ENCODE data around the gene HRG.

Gene HRG

DNA sequence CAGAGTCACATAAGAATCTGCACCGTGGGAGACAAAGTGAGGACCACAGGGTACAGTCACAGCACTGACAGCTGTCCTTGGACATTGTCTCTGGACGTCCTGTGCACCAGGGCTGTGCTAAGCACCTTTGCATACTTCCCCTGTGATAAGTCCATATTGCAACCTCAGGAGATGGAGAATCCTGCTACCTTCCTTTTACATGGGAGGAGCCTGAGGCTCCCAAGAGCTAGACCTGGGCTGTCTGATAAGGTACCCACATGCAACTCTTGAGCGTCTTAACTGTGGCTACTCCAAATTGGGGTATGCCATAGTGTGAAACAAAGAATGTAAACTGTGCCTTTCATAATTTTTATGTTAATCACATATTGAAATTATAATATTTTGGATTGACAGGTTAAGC lies 28.1 kb upstream of the HRG start:
- H3K4me3 ChIP-seq (ENCODE audit: low read depth, low read length), result no peak overlapping the region
- TF ChIP-seq CTCF (IDR thresholded peaks at IDR 0.05; ENCODE audit: low read depth, low read length, missing control alignments), result no peak
- in situ Hi-C loops (cut with HindIII; ENCODE audit: low sequenced_read_pairs), result no loop called here
- no peak for DNase-seq (ENCODE audit: low read depth)

DNA sequence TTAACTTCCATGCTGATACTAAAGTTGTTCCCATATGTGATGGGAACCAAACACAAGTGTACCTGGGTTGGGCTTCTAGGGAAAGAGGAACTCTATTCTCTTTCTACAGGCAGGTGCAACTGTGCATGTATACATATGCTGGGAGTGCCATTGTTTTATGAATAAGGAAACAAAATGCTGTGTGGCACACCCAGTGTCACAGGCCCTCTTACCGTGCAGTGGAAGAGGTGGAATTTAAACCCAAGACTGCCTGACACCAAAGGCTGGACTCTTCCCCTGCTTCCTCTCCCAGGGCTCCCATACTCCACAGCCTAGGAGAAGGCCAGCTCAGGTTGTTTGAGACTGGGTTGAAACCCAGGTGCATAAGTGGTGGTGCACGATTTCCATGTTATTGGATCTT lies 27.6 kb upstream of the HRG start:
- TF ChIP-seq CTCF (IDR thresholded peaks at IDR 0.05; ENCODE audit: low read depth, low read length, missing control alignments), result no peak
- in situ Hi-C loops (cut with HindIII; ENCODE audit: low sequenced_read_pairs), result no loop called here
- no peak for DNase-seq (ENCODE audit: low read depth)
- no peak overlapping the region for H3K4me3 ChIP-seq (ENCODE audit: low read depth, low read length)

- no peak for TF ChIP-seq CTCF (IDR thresholded peaks at IDR 0.05; ENCODE audit: low read depth, low read length, missing control alignments)
- in situ Hi-C loops (cut with HindIII; ENCODE audit: low sequenced_read_pairs), result no loop called here
- no peak within 1 kb of the TSS for H3K4me3 ChIP-seq (ENCODE audit: low read depth, low read length)
- DNase-seq (ENCODE audit: low read depth), result no peak
Observed at GRCh38 chr3:186639778-186640472, 25.9 kb upstream of the HRG start, which contains the start of gene FETUB. FETUB (plus strand) TSS chr3:186640399; CDS start chr3:186640461, 62 bp downstream.

DNA sequence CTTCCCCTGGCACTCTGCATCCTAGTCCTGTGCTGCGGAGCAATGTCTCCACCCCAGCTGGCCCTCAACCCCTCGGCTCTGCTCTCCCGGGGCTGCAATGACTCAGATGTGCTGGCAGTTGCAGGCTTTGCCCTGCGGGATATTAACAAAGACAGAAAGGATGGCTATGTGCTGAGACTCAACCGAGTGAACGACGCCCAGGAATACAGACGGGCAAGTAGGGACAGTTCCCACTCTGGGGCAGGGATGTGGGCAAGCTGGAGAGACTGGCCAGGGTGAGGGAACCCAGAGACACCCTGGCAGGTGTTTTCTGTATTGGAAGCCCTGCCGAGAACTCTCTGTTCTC lies 25.4 kb upstream of the HRG start:
- in situ Hi-C loops (cut with HindIII; ENCODE audit: low sequenced_read_pairs), result no loop called here
- H3K4me3 ChIP-seq (ENCODE audit: low read depth, low read length), result no peak overlapping the region
- DNase-seq (ENCODE audit: low read depth), result peak; percentile 36
- TF ChIP-seq CTCF (IDR thresholded peaks at IDR 0.05; ENCODE audit: low read depth, low read length, missing control alignments), result no peak

DNA sequence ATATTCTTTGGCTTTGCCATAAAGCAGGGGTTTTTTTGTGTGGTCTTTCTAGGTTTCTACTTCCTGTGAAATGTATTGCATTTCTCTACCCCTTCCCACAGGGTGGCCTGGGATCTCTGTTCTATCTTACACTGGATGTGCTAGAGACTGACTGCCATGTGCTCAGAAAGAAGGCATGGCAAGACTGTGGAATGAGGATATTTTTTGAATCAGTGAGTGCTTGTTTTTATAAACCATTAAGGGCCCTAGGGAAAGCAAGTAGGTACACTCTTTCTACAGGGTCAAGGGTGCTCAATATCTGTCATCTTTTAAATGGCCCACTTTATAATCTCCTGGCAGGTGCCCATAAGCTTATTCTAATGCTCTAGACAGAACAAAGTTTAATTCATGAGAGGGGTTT lies 24.9 kb upstream of the HRG start:
- in situ Hi-C loops (cut with HindIII; ENCODE audit: low sequenced_read_pairs), result no loop called here

DNA sequence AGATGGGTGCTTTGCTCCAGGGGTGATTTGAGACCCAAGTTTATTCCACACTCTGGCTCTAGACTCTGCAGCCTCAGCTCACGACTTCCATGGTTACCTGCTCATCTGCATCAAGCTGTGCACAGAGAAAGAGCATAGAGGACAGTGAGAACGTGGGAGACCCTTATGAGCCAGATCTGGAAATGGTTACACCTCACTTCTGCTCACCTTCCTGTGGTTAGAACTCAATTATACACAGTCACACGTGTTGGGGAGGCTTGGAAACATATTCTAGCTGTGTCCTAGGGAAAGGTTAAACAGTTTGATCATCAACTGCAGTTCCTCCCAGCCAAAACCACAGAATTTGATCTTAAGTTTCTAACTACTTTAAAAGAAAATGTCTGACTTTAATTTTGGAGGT lies 23.8 kb upstream of the HRG start:
- in situ Hi-C loops (cut with HindIII; ENCODE audit: low sequenced_read_pairs), result no loop called here
- no peak for DNase-seq (ENCODE audit: low read depth)
- no peak for TF ChIP-seq CTCF (IDR thresholded peaks at IDR 0.05; ENCODE audit: low read depth, low read length, missing control alignments)
- H3K4me3 ChIP-seq (ENCODE audit: low read depth, low read length), result no peak overlapping the region

More for the DNA sequence above, 24.9 kb upstream of the HRG start:
- no peak for TF ChIP-seq CTCF (IDR thresholded peaks at IDR 0.05; ENCODE audit: low read depth, low read length, missing control alignments)
- no peak for DNase-seq (ENCODE audit: low read depth)
- no peak overlapping the region for H3K4me3 ChIP-seq (ENCODE audit: low read depth, low read length)

Measured in astrocyte of the cerebellum (primary cell).